SIG-M5 treated with dmso at 0.1 percent for 504 hours (cell line): ENCODE data around the gene IZUMO3.
"Not testable (repeated sequence)": the region's sequence is repeated elsewhere in the genome, so short reads cannot be mapped to it uniquely, and the experiment has no call there.

ENCODE experiments used
- DNase-seq: peaks from one replicate; lab custom pipeline; 2025; ENCODE audit not compliant: unreplicated experiment; lab: John Stamatoyannopoulos, UW

The IZUMO3 gene

GRCh38 chr9:24545847-24546522 is at the start of gene IZUMO3:
IZUMO3 (minus strand) TSS chr9:24545897; CDS start chr9:24545649, 248 bp downstream.
- no peak for DNase-seq

DNA sequence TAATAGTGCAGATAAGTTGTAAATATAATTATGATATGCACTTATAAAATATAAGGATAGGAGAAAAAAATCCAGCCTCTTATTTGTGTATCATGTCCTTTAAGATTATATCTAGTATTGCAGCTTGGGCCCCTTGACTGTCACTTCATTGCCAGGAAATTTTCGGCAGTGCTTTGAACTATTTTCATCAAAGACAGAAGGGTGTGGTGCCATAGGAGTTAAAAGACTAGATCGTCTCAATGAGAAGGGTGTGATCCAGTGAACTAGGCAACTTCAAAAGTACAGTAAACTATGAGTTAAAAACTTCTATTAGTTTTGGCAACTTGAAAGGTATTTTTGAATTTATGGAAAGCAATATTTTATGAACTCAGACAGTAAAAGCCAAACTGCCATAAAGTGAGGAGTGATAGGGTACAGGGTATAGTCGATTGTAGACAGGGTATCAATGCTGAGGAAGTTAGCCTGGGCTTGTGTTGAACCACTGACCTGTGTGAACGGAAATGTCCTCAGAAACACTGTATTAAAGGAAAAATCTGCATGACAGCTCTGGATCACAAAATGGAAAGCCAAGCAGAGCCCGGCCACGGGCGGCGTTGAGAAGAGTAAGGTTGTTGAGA is 48.6 kb upstream of the IZUMO3 start:
- no peak for DNase-seq

GRCh38 chr9:24590432-24590831 is 44.7 kb upstream of the IZUMO3 start:
- no peak for DNase-seq

DNA sequence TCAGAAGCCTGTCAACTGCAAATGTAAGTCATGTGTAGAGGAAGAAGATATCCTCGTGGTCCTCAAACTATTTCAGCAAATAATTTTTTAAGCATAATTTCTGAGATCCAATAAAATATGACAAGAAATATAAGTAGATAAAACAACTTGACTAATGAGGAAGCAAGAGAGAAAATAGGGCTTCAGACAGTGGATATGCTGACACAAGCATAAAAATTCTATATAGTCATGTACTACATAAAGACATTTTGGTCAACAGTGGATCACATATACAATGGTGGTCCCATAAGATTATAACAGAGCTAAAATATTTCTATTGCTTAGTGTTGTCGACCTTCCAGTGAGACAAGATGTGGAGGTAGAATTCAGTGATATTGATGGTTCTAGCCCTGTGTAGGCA is 42.2 kb upstream of the IZUMO3 start:
- DNase-seq = no peak

DNA sequence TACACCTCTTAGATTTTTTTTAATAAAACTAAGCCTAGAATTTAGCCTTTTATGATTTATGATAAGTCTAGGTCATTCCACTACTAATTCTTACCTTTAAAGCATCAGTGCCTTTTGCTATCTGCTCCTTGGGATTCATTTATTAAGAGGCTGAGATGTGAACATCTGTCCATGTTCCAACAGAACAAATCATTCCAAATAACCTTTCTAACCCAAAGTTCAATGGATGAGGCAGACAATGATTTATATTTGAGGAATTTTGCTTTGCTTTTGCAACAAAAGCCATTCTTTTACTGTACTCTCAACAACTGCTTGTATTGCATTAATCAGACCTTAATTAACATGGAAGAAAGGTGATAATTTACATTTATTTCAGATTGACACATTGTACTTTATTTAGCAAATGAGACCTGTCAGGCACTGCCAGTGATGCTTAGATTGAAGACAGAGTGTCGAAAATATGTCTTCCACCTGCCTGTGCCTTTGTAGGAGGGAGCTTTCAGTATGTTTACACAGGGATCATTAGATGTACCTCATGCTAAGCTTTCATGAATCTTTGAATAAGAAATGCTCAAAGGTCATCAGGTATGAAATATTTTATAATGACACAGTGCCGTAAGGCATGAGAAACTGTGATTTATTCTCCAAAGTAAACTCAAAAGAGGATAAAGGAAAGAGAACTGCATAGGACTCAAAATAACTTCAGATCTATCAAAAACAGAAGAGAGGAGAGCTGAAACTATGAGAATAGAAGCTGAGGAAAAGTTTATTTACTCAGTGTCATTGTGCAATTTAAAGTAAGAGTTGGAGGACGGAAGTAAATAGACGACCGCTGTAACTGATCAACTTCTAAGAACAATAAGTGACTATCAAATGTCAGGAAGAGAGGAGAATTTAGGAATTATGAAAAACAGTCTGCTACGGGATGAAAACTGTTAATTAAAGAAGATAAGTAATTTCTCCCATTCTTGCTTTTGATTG is 36.7 kb upstream of the IZUMO3 start:
- DNase-seq = no peak

- not testable (repeated sequence) for DNase-seq
These were observed 34.3 kb upstream of the IZUMO3 start for GRCh38 chr9:24580005-24580404.

GRCh38 chr9:24572406-24572805 is 26.7 kb upstream of the IZUMO3 start:
- DNase-seq = no peak

- DNase-seq = no peak
These were observed 16.3 kb upstream of the IZUMO3 start for GRCh38 chr9:24561957-24562356.

DNA sequence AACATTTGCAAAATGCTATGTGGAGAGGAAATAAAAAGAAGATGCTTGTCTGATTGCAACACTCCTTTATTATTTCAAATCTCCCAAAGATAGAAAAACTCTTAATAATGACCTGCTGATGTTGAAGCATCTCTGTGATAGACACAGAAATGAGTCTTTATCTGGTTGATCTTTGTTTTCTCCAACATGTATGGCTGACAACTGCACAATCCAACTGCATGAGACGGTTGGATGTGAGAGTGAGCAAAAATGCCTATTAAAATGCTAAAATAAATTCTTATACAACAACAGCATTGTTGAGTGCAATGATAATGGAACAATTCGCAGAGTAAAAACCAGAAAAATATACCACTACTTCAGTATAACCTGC is 7.5 kb upstream of the IZUMO3 start:
- DNase-seq = no peak

DNA sequence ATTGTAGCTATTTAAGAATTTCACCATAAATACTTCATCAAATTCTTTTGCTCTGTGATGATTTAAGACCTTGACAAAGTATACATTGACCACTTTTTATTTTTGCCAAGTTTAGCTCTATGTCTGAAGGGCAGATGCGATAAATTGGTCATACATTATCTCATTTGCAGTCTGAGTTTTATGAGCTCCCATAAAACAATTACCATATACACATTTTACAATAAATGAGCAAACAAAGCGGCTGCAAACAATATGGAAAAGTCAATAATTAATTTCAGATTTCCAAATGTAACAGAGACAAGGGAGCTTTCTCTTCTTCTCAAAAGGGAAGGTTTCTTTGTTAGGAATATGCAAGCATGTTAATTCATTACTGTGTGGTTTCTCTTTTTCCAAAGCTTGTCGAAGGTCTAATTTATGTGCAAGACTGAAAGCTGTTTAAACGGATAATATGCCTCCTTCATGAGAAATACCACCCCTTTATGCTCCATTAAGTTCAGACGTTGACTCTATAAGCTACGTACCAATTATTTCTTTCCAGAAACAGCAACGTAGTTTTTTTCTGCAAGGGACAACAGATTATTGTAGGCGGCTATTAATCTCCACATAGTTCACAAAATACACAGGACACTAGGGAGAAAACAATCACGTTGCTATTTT is 7.0 kb upstream of the IZUMO3 start:
- no peak for DNase-seq

DNA sequence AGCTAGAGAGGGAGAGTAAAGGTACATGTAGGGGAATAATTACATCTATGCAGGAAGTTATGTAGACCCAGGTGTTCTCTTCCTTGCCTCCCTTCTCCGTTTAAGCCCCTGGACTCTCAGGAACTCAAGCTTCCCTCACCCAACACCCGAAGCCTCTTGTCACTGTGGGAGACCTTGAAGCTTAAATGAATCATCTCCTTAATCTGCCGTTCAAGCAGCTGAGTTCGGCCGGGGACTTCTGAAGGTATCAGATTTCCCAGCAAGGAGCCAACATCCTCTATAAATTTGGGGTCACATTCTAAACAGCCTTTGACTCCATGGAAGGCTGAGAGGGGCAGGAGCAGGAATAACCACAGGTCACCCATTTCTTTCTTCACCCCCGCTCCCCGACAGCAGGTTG is 412 bp downstream of the IZUMO3 start:
- DNase-seq = no peak

GRCh38 chr9:24518545-24518944 is 27.2 kb downstream of the IZUMO3 start:
- DNase-seq = no peak

- no peak for DNase-seq
These were observed 29.2 kb downstream of the IZUMO3 start for GRCh38 chr9:24516463-24516862.

GRCh38 chr9:24509850-24510249 is 35.8 kb downstream of the IZUMO3 start:
- no peak for DNase-seq

DNA sequence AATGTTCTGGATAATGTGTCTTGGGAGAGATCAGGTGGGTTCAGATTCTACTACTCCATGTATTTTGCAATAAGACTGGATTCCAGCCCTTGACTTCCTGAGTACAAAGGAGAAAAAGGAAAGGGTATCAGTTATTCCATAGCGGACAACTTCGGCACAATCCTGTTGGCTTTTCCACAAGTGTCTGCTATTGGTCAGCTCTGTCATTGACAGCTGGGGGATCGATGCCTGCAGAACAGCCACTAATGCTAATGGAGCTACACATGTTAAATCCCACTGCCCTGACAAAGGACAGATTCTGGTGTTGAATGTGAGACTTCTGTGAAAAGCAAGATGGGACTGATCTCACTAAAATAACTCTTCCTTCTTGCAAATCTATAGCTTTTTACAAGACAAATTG is 41.2 kb downstream of the IZUMO3 start:
- no peak for DNase-seq

GRCh38 chr9:24502206-24502937 is 43.3 kb downstream of the IZUMO3 start:
- DNase-seq = no peak

DNA sequence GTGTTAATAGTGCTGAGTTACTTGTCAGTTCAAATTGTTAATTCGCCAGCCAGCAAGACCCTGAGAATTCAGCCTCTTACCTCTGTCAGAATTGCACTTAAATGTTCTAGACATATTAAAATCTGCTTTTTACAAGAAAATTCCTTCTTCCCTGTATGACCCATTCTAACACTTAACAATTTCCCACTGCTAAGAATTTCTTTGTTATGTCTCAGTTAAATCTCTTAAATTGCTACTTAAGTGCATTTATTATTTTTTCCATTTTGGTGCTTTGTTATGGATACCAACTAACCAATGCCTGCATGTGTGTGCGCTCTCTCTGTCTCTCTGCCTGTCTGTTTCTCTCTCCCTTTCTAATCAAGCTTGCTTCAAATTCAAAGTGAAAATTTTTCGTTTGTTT is 44.9 kb downstream of the IZUMO3 start:
- DNase-seq = no peak

DNA sequence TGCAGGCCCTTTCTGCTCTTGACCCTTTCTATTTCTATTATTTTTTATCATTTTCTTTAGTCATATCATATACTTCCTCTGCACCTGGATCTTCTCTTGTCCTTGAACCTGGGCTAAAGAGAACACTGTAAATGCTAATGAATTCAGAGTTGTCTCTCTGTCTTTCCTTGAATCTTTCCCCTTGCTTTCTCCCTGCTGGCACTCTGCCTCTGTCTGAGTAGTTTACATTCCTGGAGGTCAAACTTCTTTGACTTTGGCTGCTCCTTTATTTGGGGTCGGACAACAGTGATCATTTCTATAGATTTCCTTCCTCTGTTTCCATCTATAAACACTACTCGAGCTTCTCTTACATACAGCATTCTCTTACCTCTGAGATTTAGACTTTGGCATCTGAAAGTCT is 47.1 kb downstream of the IZUMO3 start:
- no peak for DNase-seq

DNA sequence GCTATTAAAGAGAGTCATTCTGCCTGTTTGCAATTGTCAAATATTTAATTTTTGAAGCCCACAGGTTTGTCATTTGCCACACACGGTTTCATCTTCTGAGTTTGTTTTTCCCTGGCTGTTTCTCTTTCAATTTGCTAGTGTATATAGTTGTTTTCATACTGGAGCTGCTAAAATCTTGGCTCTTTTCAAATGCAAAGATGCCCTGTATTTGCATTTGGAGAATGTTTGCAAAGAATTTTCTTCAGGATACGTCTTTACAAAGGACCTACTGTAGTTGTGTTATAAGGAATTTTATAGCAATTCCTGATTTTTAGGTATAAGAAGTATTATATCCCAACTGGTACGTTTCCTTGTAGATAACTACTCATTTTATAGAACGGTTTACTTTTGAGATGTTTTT is 48.0 kb downstream of the IZUMO3 start:
- no peak for DNase-seq
